Heart left ventricle (tissue), 13 donors: ENCODE measurements around the gene RGS9.

Source experiments
- CTCF ChIP-seq, 12 donors: fragments of 200-600 bp; sonication (generic) in 4 of 12; IDR thresholded peaks; one replicate each; pipeline versions ENCODE4 v1.5.0 to v1.8.0; 2018 to 2022; ENCODE audit warnings: antibody characterized with exemption in 12 of 12, mild to moderate bottlenecking in 5 of 12
- POLR2A ChIP-seq, 2 donors: fragments of 450-650 bp; IDR thresholded peaks; one replicate each; pipeline ENCODE4 v1.6.1; 2017; ENCODE audit warnings: antibody characterized with exemption in 2 of 2, mild to moderate bottlenecking in 2 of 2, moderate library complexity in 2 of 2
- donor health status: ischemic (EF 13 %, LVEDD 7.1; RV severe dilation, severe dysfunction).
- donor health status: DM: no; HTN: yes; CAD: no.
- donor health status: DM: no; HTN: no; CAD: no.
- donor health status: ischemic (EF 25% LVEDD 6.9; RV normal size, moderate dysfunction).
- donor health status: ischemic (EF 25% LVEDD 5.7; RV mildly dilated, moderate dysfunction).
- donor health status: ischemic (EF 35%, LVEDD 5.7; RV mildly dilated, moderate dysfunction).
- donor health status: nonischemic (EF 11% LVEDD 7.7; RV severe dilation, severe dysfunction).
- donor health status: DM: yes; HTN: yes; CAD: no.
- donor health status: PGD.
- donor health status: ischemic (EF 29% LVEDD 5.4; RV normal size, mild dysfunction).
- donor health status: nonischemic (EF 23%, LVEDD 6.1; RV moderate dilation, normal function).

GRCh38 chr17:65117384-65118035, 19.7 kb upstream of the RGS9 start:
- TF ChIP-seq CTCF (IDR thresholded peaks at IDR 0.05) (no peak), POLR2A (IDR thresholded peaks at IDR 0.05) (no peak)
